NCI-H446 (cell line): Measurements from ENCODE around the gene ENGASE.
"Not testable (repeated sequence)": the region's sequence is repeated elsewhere in the genome, so short reads cannot be mapped to it uniquely, and the experiment has no call there.

Source experiments
- DNase-seq, 2 experiments: peaks; one replicate each; lab custom pipeline; 2025; lab: John Stamatoyannopoulos, UW

The ENGASE gene

GRCh38 chr17:79052131-79052530, 22.5 kb upstream of the ENGASE start:
- no peak for DNase-seq

- no peak for DNase-seq
These were observed 21.2 kb upstream of the ENGASE start for GRCh38 chr17:79053251-79053925.

GRCh38 chr17:79054200-79054960, 20.2 kb upstream of the ENGASE start:
- no peak for DNase-seq

DNA sequence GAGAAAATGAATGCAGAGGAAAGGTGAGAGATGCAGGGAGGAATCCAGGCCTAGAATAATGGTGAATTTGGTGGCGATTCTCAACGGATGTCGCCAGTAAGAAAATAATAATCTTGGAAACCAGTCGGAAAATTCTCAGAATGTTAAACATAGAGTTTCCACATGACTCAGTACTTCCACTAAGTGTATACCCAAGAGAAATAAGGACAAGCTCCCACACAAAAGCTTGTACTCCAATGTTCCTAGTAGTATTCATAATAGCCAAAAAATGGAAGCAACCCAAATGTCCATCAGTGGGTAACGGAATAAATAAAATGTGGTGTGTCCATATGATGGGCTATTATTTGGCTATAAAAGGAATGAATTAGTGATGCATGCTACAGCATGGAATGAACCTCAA, 19.4 kb upstream of the ENGASE start:
- no peak for DNase-seq

GRCh38 chr17:79057737-79058385, 16.8 kb upstream of the ENGASE start:
- DNase-seq, result no peak

- DNase-seq, result no peak
These were observed 11.9 kb upstream of the ENGASE start for GRCh38 chr17:79062691-79063090.

- no peak for DNase-seq
These were observed 10.6 kb upstream of the ENGASE start for GRCh38 chr17:79064026-79064425.

DNA sequence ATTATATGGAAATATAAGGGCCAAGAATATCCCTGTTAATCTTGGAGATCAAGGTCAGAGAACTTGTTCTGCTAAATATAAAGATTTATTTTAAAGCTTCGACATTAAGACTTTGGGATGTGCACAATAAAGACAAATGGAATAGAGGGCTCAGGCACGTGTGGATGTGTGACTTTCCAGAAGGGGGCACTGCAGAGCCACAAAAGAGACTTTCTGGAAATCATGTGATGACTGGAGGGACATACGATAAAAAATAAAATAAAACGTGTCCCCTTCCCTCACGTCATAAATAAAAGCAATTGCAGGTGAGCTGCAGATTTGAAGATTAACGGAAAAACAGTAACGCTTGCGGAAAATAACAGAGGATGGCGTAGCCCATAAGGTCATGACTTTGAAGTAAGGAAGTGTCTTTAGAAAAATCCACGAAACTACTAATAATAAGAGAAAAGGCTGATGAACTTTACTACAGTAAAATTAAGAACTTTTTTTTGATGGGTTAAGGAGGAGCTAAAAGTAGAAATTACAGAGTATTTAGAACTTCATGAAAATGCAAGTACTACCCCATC, 9.4 kb upstream of the ENGASE start:
- peak; percentile 20 to 60 for DNase-seq

GRCh38 chr17:79066963-79067362, 7.7 kb upstream of the ENGASE start:
- no peak for DNase-seq

DNA sequence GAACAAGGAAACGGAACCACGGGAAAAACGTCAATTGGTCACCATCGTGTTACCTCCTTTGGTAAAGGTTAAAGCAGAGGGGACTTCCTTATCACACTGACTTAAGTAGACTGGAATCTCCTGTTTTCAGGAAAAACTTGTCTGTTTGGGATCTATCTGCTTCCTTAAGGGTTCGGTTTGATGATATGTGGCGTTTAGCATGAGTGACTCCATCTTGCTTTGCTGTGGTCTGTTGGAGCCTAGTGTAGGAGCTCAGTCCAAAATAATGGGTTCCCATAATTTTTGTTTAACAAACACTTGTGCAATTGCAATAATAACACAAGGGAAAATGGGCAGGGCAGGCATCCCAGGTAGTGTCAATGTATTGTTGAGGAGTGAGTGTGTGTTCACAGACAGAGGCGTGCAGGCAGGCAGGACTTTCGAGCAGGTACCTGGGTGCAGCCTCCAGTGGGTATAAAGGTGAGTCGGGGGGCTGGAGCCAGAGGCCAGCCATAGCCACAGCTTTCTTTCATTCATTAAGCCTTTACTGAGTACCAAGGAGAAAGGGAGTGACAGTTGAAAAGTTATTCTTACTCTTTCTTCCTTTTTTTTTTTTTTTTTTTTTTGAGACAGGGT, 4.3 kb upstream of the ENGASE start:
- no peak for DNase-seq

GRCh38 chr17:79071161-79071740, 3.4 kb upstream of the ENGASE start:
- DNase-seq, result no peak

GRCh38 chr17:79072544-79072943, 2.1 kb upstream of the ENGASE start:
- no peak for DNase-seq

DNA sequence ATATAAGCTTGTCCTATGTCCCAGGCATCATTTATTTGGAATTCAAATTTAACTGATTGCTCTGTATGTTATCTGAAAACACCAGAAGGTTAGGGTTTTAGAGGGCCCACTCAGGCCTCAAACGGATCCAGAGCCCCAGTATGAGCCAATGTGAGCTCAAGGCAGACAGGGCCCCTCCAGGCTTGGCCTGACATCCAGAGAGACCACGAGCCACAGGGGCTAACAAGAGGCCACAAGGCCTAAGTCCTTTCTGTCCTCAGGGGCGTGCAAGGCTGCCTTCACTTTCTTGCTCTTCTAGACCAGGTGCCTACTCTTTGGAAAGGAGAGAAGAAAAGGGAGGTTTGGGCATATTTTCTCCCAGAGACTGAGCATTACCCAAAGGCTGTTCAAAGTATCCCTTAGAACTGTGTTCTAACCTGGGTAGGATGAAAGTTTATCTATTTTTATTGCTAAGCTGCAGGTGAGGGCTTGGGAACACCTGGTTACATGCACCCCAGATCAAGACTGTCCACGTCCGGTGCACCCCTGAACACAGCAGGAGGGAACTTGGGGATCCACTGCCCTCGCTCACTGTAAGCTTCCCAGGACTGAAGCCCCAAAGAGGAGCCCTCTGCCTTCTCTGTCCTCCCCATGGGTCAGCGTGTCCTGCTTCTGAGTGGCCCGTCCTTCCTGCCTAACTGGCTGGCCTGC, 1.5 kb upstream of the ENGASE start:
- DNase-seq, result no peak

DNA sequence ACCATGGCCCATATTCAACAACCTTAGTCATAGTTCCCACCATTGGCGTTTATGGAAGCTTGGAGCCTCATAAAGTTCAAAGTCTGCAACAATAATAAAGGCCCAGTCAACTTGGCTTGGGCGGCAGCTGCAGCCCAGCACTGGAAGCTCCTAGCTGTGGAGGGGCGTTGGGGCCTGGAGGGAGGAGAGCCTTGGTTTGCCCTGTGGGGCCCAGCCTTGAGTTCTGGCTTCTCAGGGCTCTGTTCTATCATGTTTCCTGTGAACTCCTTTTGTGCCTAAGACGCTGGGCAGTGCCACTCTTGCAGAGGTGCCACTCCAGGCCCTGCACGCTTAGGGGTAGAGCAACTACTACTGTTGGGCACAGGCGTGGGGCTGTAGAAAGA, 927 bp upstream of the ENGASE start:
- no peak for DNase-seq

GRCh38 chr17:79074121-79074648, 439 bp upstream of the ENGASE start:
- DNase-seq, result not testable (repeated sequence)

DNA sequence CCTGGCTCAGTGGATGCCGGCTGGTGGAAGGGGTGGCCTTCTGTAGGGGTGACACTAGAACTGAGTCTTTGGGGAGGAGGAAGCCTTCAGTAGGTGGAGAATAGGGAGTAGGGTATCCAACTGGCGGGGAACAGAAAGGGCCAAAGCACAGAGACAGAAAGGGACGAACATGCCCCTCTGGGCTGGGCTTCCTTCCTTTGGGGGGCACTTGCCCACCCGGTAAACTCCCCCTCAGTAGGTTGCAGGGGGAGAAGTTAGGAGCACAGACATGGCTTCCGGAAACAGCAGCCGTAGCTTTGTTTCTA, 774 bp downstream of the ENGASE start:
- DNase-seq, result no peak

GRCh38 chr17:79075861-79076406, 1.3 kb downstream of the ENGASE start:
- no peak for DNase-seq

GRCh38 chr17:79077587-79077986, 3.0 kb downstream of the ENGASE start:
- DNase-seq, result no peak

DNA sequence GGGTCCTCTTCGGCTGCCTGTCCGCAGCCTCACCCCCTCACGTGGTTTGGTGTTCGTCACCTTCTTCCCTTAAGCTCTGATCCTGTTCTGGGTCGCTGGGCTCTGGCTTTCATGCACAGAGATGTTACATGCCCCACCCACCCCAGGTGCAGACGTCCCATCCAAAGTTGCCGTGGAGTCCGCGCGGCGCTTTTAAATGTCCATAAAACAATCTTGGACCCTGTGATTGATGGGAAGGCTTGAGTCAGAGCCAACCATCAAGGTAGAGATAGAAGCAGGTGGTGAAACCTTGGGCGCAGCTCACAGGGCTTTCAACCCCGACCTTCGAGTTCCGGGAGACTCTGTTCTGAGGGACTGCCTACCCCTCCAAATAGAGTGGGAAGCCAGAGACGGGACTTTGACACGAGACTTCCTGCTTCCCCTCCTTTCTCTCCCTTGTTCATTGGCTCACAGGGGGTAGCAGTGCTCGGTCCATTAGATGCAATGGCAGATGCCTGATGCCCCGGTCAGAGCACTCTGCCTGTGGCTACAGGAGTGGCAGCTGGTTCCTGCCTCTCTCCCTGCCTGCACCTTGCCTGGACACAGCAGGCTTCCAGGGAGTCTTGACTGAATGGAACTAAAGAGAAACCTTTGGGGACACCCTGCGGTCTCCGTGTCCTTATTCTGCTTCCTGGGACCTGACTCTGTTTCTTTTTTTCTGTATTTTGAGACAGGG, 4.0 kb downstream of the ENGASE start:
- DNase-seq, result no peak

GRCh38 chr17:79079421-79080200, 5.0 kb downstream of the ENGASE start:
- DNase-seq, result no peak
